NB4 (cell line): Measurements from ENCODE around the gene ARID3C.

Experiments used
- CTCF ChIP-seq: IDR thresholded peaks from one replicate; pipeline ENCODE4 v1.5.1; 2012; ENCODE audit warnings: low read depth, low read length
- MAX ChIP-seq: IDR thresholded peaks from 2 replicates; pipeline ENCODE4 v1.6.1; 2011; ENCODE audit warnings: low read depth, low read length
- MYC ChIP-seq: IDR thresholded peaks from 2 replicates; pipeline ENCODE4 v1.6.1; 2011; ENCODE audit warnings: low read depth, low read length
- POLR2A ChIP-seq: IDR thresholded peaks from 2 replicates; pipeline ENCODE4 v1.6.1; 2011; ENCODE audit warnings: mild to moderate bottlenecking; ENCODE audit not compliant: insufficient read length; ENCODE audit errors: extremely low read depth

DNA sequence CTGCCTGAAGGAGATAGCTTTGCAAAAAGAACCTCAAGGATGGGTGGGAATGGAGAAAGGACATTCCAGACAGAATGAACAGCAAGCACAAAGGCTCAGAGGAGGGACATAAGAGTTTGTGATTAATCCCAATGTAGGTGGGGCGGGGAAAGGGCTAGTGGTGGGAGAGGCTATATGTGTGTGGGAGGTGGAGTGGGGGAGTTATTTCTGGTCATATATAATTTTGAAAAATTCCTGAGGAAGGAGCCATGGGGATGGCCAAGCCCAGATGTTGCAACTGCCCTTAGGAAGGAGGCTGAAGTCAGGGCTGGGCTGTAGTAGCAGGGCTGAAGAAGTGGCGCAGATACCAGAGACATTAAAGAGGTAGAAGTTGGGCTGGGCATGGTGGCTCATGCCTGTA, 47.0 kb upstream of the ARID3C start:
- TF ChIP-seq CTCF = no peak
- no peak for TF ChIP-seq POLR2A
- TF ChIP-seq MAX = no peak
- no peak for TF ChIP-seq MYC
